ENCODE results near the gene TNS2. TPM values are rescaled to one million over a fixed set of nuclear protein-coding genes. Genes with fewer than 3 reads are reported as not detected.

The TNS2 gene
- total and polyA plus RNA-seq, 9 of the 15 experiments (the other 6 are each of a cell fraction or from before 2014, with no cell fraction given): 0.28 to 3.1 (median 1.2) TPM; not detected in 1

DNA sequence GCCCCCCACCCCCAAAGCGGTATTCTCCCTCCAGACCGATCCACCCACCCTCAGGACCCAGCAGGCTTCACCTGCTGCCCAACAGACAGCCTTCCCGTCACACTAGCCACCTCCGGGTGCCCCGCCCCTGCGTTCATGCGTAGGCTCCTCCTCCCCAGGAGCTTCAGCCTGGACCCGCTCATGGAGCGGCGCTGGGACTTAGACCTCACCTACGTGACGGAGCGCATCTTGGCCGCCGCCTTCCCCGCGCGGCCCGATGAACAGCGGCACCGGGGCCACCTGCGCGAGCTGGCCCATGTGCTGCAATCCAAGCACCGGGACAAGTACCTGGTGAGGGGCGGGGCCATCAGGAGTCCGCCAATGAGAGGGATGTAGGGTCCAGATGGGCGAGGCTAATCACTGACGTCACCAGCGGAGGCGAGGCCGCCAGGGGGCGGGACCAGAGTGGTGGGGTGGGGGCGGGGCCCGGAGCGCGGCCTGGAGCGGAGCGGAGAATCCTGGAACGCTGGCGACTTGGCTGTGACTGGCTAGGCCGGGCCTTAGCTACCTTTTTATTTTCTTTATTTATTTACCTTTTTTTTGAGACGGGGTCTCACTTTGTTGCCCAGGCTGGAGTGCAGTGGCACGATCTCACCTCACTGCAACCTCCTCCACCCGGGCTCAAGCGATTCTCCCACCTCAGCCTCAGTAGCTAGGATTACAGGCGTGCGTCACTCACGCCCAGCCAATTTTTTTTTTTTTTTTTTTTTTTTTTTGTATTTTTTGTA lies 4.4 kb downstream of the TNS2 start (continued):
- no peak for TF ChIP-seq RREB1 (CRISPR knock-in tag; IDR thresholded peaks at IDR 0.05)
- no peak for TF ChIP-seq ZSCAN32 (CRISPR knock-in tag; IDR thresholded peaks at IDR 0.05)
- no peak for TF ChIP-seq MBD1 (CRISPR knock-in tag; IDR thresholded peaks at IDR 0.05)
- TF ChIP-seq NRF1 (conservative IDR thresholded peaks at IDR 0.05 in 1 of 2, IDR thresholded peaks at IDR 0.05 in 1 of 2): peak; percentile 86 to 89
- peak in 1 of 2 experiments; percentile 52; a peak in 1 of 4 replicates for TF ChIP-seq ARNT (IDR thresholded peaks at IDR 0.05)
- no peak for TF ChIP-seq ZBTB9 (CRISPR knock-in tag; IDR thresholded peaks at IDR 0.05)
- TF ChIP-seq ZNF224 (CRISPR knock-in tag; IDR thresholded peaks at IDR 0.05): no peak
- TF ChIP-seq HOXB6 (CRISPR knock-in tag; IDR thresholded peaks at IDR 0.05; ENCODE audit: borderline replicate concordance): no peak
- TF ChIP-seq, protein P1, sequence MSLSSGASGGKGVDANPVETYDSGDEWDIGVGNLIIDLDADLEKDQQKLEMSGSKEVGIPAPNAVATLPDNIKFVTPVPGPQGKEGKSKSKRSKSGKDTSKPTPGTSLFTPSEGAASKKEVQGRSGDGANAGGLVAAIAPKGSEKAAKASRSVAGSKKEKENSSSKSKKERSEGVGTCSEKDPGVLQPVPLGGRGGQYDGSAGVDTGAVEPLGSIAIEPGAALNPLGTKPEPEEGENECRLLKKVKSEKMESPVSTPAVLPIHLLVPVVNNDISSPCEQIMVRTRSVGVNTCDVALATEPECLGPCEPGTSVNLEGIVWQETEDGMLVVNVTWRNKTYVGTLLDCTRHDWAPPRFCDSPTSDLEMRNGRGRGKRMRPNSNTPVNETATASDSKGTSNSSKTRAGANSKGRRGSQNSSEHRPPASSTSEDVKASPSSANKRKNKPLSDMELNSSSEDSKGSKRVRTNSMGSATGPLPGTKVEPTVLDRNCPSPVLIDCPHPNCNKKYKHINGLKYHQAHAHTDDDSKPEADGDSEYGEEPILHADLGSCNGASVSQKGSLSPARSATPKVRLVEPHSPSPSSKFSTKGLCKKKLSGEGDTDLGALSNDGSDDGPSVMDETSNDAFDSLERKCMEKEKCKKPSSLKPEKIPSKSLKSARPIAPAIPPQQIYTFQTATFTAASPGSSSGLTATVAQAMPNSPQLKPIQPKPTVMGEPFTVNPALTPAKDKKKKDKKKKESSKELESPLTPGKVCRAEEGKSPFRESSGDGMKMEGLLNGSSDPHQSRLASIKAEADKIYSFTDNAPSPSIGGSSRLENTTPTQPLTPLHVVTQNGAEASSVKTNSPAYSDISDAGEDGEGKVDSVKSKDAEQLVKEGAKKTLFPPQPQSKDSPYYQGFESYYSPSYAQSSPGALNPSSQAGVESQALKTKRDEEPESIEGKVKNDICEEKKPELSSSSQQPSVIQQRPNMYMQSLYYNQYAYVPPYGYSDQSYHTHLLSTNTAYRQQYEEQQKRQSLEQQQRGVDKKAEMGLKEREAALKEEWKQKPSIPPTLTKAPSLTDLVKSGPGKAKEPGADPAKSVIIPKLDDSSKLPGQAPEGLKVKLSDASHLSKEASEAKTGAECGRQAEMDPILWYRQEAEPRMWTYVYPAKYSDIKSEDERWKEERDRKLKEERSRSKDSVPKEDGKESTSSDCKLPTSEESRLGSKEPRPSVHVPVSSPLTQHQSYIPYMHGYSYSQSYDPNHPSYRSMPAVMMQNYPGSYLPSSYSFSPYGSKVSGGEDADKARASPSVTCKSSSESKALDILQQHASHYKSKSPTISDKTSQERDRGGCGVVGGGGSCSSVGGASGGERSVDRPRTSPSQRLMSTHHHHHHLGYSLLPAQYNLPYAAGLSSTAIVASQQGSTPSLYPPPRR (CRISPR knock-in tag; IDR thresholded peaks at IDR 0.05; ENCODE audit: borderline replicate concordance): no peak
- TF ChIP-seq STAG1 (CRISPR knock-in tag; IDR thresholded peaks at IDR 0.05; ENCODE audit: borderline replicate concordance): no peak
- TF ChIP-seq SIRT6 (IDR thresholded peaks at IDR 0.05; ENCODE audit: low read depth, low read length): no peak
- no peak for TF ChIP-seq C11orf30 (IDR thresholded peaks at IDR 0.05; ENCODE audit: low read depth)
- TF ChIP-seq POLR2H (tag; IDR thresholded peaks at IDR 0.05; ENCODE audit: low read depth): no peak
